Stimulated activated naive CD4-positive, alpha-beta T cell (primary cell): ENCODE data around the gene CYTIP.

ENCODE experiments used
- DNase-seq, 6 experiments: peaks; one replicate each; lab custom pipeline; 2025; lab: John Stamatoyannopoulos, UW

CYTIP gene

GRCh38 chr2:157463002-157463401 is 19.1 kb upstream of the CYTIP start:
- DNase-seq = no peak

GRCh38 chr2:157460897-157461296 is 17.0 kb upstream of the CYTIP start:
- no peak for DNase-seq

GRCh38 chr2:157460384-157460837 is 16.5 kb upstream of the CYTIP start:
- no peak for DNase-seq

- DNase-seq = no peak
Measured at GRCh38 chr2:157459486-157459885, 15.6 kb upstream of the CYTIP start.

- DNase-seq = no peak
Measured at GRCh38 chr2:157447741-157448140, 3.9 kb upstream of the CYTIP start.

GRCh38 chr2:157447031-157447430 is 3.1 kb upstream of the CYTIP start:
- no peak for DNase-seq

GRCh38 chr2:157444641-157445040 is 752 bp upstream of the CYTIP start:
- peak in 1 of 6 experiments; percentile 32 for DNase-seq

GRCh38 chr2:157443090-157443489 is 799 bp downstream of the CYTIP start:
- peak in 1 of 6 experiments; percentile 29 for DNase-seq

- no peak for DNase-seq
Measured at GRCh38 chr2:157442636-157443035, 1.3 kb downstream of the CYTIP start.

- peak in 1 of 6 experiments; percentile 36 for DNase-seq
Measured at GRCh38 chr2:157442191-157442590, 1.7 kb downstream of the CYTIP start.

- peak in 5 of 6 experiments; percentile 25 to 73 (median 72) for DNase-seq
Measured at GRCh38 chr2:157441072-157441454, 2.8 kb downstream of the CYTIP start.

GRCh38 chr2:157440404-157441071 is 3.4 kb downstream of the CYTIP start:
- DNase-seq = no peak

- peak in 1 of 6 experiments; percentile 42 for DNase-seq
Measured at GRCh38 chr2:157439824-157440186, 4.1 kb downstream of the CYTIP start.

GRCh38 chr2:157438863-157439823 is 4.7 kb downstream of the CYTIP start:
- DNase-seq = peak in 1 of 6 experiments; percentile 54

- peak in 1 of 6 experiments; percentile 45 for DNase-seq
Measured at GRCh38 chr2:157433394-157433793, 10.5 kb downstream of the CYTIP start.

GRCh38 chr2:157432475-157433106 is 11.3 kb downstream of the CYTIP start:
- no peak for DNase-seq

- no peak for DNase-seq
Measured at GRCh38 chr2:157431176-157431575, 12.7 kb downstream of the CYTIP start.

- DNase-seq = no peak
Measured at GRCh38 chr2:157428500-157429175, 15.3 kb downstream of the CYTIP start.

- no peak for DNase-seq
Measured at GRCh38 chr2:157427922-157428303, 16.0 kb downstream of the CYTIP start.

GRCh38 chr2:157427003-157427921 is 16.6 kb downstream of the CYTIP start:
- DNase-seq = peak in 1 of 6 experiments; percentile 32

- DNase-seq = no peak
Measured at GRCh38 chr2:157426477-157426994, 17.4 kb downstream of the CYTIP start.
